Activated T-cell treated with anti-CD3 and anti-CD28 coated beads, Interleukin-2, amount 50 U/mL, for 4 hours (primary cell): ENCODE data around the gene SYNE1. TPM values are rescaled to one million over a fixed set of nuclear protein-coding genes. Genes with fewer than 3 reads are reported as not detected.

Experiments
- ATAC-seq, 2 donors: fragments of 200-7000 bp; cut with Tn5 transposase; one replicate each; pipeline ENCODE4 v1.10.0; 2021
- DNase-seq: peaks from one replicate; pipeline ENCODE4 v3.0.0-alpha.2; 2020
- H3K27me3 Mint-ChIP-seq: one replicate; pipeline ENCODE4 v1.8.0; 2021; ENCODE audit warnings: low read depth, mixed read lengths
- H3K36me3 Mint-ChIP-seq: one replicate; pipeline ENCODE4 v1.8.0; 2022; ENCODE audit warnings: mixed read lengths; ENCODE audit not compliant: insufficient read depth
- H3K4me1 Mint-ChIP-seq: one replicate; pipeline ENCODE4 v1.8.0; 2021; ENCODE audit warnings: low read depth, mixed read lengths
- H3K4me3 Mint-ChIP-seq: one replicate; pipeline ENCODE4 v1.8.0; 2021; ENCODE audit warnings: mild to moderate bottlenecking, moderate library complexity, mixed read lengths
- H3K9me3 Mint-ChIP-seq: one replicate; pipeline ENCODE4 v1.8.0; 2021; ENCODE audit warnings: mixed read lengths
- total RNA-seq, 3 donors: library from RNA; stranded (reverse); gene quantifications; one replicate each; pipeline ENCODE4 v1.2.1, GENCODE V29; 2021

The SYNE1 gene
- total RNA-seq, 3 donors from 2014 or later, result 11.0 to 16.1 (median 11.1) TPM

DNA sequence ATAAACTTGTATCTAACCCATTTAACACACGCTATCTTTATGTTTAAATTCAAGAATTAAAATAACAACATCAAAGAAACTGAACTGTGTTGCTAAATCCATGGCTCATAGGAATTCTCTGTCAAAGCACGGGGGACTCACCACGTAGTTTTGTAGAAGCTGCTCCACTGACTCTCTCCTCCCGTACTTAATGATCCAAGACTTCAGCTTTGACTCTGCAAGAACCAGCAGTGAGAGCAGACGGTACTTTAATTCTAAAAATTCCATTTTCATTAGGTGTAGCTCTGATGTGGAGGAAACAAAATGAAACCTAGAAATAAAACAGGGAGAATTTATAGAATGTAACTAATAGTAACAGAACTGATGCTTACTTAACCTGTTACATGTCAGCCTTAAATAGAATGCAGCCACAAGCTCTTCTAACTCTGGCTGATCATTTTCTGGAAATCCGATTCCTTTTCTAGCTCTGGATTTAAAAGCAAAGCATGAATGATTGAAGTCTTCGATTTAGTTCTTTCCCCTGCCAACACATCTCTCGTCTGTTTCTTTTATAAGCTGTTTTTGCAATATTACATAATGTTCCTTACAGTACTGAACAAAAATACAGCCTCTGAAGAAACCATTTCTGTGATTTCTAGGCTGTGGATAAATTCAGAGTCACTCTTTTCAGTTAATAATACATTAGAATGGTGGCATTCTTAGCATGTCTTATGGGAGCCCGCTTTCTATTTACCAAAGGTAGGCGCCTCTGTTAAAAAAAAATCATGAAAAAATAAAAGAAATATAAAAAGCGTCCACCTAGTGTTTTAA lies 165.5 kb downstream of the SYNE1 start:
- Mint-ChIP-seq H3K9me3 (peaks cover 3% of the 10 kb centered on the region), H3K36me3 (no peaks in the 10 kb centered on the region), H3K4me1 (no peaks in the 10 kb centered on the region), H3K4me3 (no peak overlapping the region), H3K27me3 (no peaks in the 10 kb centered on the region)
- no peak for DNase-seq
- no peak for ATAC-seq

DNA sequence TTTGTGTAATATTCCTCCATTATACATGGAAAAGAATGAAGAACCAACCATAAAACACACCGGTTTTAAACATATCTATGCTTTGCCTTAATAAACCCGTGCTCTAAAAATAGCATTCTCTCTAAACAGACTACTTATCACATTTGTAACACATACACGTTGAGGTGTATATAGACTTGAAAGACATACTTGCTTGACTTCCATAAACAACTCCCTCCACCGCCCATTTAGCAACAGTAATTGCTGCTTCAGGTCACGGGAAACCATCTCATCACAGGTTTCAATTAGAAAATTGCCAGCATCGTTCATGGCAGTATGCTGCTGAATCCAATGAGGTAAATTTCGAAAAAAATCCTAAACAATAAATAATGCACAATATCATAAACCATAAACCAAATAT lies 174.0 kb downstream of the SYNE1 start:
- Mint-ChIP-seq H3K9me3 (no peaks in the 10 kb centered on the region), H3K36me3 (no peaks in the 10 kb centered on the region), H3K27me3 (peaks cover 8% of the 10 kb centered on the region), H3K4me1 (peaks cover 11% of the 10 kb centered on the region), H3K4me3 (no peak overlapping the region)
- DNase-seq (no peak), ATAC-seq (no peak)

DNA sequence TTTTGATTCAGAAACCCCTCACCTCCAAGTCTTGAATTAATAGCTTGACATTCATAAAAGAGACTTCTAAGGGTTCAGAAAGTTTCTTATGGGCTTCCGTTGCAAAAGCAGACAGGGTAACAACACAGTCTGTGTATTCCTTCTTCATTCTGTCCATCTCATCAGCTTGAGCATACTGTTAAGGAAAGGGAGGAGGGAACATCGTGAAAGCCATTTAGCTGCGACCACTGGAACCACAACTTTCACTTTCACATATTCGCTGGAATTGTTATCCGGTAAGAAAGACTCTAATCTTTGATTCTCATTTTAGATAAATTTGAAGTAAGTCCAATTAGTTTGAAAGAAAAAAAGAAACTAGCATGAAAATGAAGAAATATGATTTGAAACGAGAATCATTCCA lies 174.4 kb downstream of the SYNE1 start:
- DNase-seq (no peak), ATAC-seq (no peak)
- Mint-ChIP-seq H3K4me3 (no peak overlapping the region), H3K4me1 (peaks cover 11% of the 10 kb centered on the region), H3K27me3 (peaks cover 8% of the 10 kb centered on the region), H3K9me3 (no peaks in the 10 kb centered on the region), H3K36me3 (no peaks in the 10 kb centered on the region)

GRCh38 chr6:152461556-152461955 lies 175.6 kb downstream of the SYNE1 start:
- H3K36me3 Mint-ChIP-seq, result no peaks in the 10 kb centered on the region
- peaks cover 11% of the 10 kb centered on the region for H3K4me1 Mint-ChIP-seq
- H3K27me3 Mint-ChIP-seq, result peaks cover 11% of the 10 kb centered on the region
- DNase-seq (no peak), ATAC-seq (no peak)
- no peak overlapping the region for H3K4me3 Mint-ChIP-seq
- no peaks in the 10 kb centered on the region for H3K9me3 Mint-ChIP-seq

DNA sequence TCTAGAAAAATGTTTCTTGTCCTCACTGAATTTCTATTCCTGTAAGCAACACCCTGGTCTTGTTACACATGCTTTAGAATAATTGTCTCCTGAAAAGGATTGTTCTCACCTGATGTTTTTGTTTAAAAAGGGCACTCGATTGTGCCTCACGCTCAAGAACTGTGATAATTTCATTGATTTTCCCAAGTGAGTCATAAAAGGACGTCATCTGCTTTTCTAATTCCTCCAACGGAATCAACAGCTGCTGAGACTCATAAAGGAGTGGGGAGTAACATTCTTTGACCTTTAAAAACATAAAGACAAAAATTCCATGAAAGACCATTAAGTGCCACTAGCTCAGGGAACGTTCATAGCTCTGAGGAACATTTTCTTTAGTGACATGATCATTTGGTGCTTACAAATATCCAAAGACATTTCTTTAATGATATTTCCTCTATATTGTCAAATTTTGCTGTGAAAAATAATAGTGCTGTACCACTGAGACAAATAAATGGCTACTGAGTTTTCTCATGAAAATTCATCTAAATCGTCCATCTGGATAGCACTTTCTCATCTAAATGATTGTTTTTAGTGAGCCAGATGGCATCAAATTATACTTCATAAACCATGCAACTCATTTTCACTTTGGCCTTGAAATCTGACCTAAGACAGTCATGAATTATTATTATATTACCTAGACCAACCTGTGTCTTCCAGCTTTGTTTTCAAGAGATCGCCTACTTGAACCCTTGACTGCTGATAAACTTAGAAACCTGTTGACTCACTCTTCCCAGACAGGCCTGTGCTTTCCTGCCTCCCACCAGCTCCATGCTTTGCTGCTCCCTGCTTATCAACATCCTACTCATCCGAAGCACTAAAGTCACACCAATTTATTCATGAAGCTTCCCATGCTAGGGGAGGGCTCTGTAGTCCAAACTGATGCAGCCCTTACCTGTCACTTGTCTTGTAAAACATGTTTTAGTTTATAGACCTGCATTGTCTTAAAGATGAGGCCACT lies 178.2 kb downstream of the SYNE1 start:
- DNase-seq (no peak), ATAC-seq (no peak)
- Mint-ChIP-seq H3K4me3 (no peak overlapping the region), H3K9me3 (no peaks in the 10 kb centered on the region), H3K36me3 (no peaks in the 10 kb centered on the region), H3K27me3 (peaks cover 4% of the 10 kb centered on the region), H3K4me1 (peaks cover 11% of the 10 kb centered on the region)

DNA sequence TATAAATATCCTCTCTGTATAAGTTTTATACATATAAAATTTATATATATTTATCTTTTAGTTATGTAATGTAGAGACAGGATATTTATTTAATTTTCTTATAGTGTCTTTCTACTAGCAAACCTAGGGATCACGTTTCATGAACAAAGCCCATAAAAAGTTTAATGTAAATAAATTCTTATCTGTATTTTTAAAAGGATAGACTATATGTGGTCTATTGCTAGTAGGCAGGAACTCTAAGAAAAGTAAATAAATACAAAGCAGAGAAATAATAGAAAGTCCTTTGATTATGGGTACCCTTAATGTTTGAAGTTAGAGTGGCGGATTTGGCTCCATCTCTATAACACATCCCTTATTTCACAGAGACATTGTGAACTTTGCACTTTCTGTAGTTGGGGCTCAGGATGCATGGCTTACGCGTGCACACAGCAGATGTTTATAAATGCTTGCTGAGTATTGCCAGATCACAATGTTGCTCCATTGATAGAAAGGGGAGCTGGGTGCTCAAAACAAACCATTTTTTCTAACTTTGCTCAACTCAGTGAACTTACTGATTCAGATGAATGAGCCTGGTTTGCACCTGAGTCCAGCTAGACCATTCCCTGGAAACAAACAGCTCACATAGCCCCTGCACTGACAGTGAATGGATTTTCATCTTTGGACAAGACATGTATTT lies 179.1 kb downstream of the SYNE1 start:
- no peak for DNase-seq
- no peaks in the 10 kb centered on the region for H3K9me3 Mint-ChIP-seq
- no peaks in the 10 kb centered on the region for H3K36me3 Mint-ChIP-seq
- H3K4me3 Mint-ChIP-seq, result no peak overlapping the region
- peaks cover 4% of the 10 kb centered on the region for H3K27me3 Mint-ChIP-seq
- no peak for ATAC-seq
- H3K4me1 Mint-ChIP-seq, result peaks cover 8% of the 10 kb centered on the region

- Mint-ChIP-seq H3K4me3 (no peak overlapping the region), H3K36me3 (no peaks in the 10 kb centered on the region), H3K9me3 (no peaks in the 10 kb centered on the region), H3K27me3 (peaks cover 2% of the 10 kb centered on the region), H3K4me1 (no peaks in the 10 kb centered on the region)
- DNase-seq (no peak), ATAC-seq (no peak)
Observed at GRCh38 chr6:152454003-152454402, 183.2 kb downstream of the SYNE1 start.

DNA sequence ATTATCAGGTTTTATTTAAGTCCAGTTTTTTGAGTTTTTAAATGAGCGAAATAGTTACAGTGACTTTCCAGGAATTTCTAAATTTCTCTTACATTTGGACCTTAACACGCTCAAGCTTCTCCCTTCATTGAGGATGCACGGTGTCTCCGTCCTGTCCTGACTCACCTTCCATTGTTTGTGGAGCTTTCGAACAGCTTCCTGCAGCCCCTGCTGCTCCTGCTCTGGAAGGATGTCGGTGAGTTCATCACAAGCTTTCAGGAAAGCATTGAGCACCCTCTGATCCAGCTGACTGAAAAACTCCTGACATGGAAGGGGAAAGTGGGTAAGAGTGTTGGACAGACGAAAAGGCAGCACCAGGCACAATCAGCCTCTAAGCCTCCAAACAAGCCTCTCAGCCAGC lies 183.7 kb downstream of the SYNE1 start:
- DNase-seq, result no peak
- Mint-ChIP-seq H3K27me3 (peaks cover 2% of the 10 kb centered on the region), H3K9me3 (no peaks in the 10 kb centered on the region), H3K4me3 (no peak overlapping the region), H3K4me1 (no peaks in the 10 kb centered on the region), H3K36me3 (no peaks in the 10 kb centered on the region)
- no peak for ATAC-seq

GRCh38 chr6:152452639-152453038 lies 184.5 kb downstream of the SYNE1 start:
- no peak for DNase-seq
- H3K27me3 Mint-ChIP-seq, result peaks cover 2% of the 10 kb centered on the region
- ATAC-seq, result no peak
- H3K4me3 Mint-ChIP-seq, result no peak overlapping the region
- no peaks in the 10 kb centered on the region for H3K4me1 Mint-ChIP-seq
- no peaks in the 10 kb centered on the region for H3K36me3 Mint-ChIP-seq
- H3K9me3 Mint-ChIP-seq, result no peaks in the 10 kb centered on the region

DNA sequence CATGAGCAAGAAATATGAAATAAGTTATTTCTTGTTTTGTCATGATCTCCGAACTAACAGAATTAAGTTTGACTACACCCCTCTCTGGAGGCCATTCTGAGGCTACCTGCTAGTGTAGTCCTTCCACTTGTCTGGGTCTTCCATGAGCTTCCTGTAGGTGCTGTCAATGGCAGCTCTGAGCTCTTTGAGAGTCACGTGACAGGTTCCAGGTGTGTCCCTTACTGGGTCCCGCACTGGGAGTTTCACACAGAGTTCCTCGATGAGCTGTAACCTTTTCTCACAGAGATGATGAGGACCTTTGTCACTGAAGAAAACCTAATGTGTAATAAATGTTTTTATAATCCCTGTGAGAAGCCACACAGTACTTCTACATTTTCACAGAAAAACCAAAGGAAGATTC lies 186.6 kb downstream of the SYNE1 start:
- Mint-ChIP-seq H3K4me1 (no peaks in the 10 kb centered on the region), H3K4me3 (no peak overlapping the region), H3K27me3 (no peaks in the 10 kb centered on the region), H3K9me3 (no peaks in the 10 kb centered on the region), H3K36me3 (no peaks in the 10 kb centered on the region)
- no peak for DNase-seq
- no peak for ATAC-seq

DNA sequence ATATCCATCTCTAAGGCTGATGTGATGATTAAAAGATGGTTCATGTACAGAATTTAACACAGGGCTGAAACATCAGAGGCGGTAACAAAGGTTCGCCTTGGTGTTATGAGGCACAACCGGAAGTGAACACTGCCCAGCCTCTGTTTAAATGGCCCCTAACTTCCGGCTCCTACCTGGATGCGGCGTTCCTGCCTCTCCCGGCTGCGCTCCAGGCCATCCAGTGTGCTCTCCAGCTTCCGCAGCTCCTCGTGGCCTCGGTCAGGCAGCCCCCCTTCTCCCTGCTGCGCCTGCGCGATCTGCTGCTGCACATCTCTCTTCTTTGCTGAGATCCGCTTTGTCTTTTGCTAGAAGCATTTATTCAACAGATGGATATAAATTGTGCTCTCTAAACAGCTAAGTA lies 195.3 kb downstream of the SYNE1 start:
- DNase-seq (no peak), ATAC-seq (no peak)
- no peaks in the 10 kb centered on the region for H3K9me3 Mint-ChIP-seq
- no peak overlapping the region for H3K4me3 Mint-ChIP-seq
- no peaks in the 10 kb centered on the region for H3K36me3 Mint-ChIP-seq
- no peaks in the 10 kb centered on the region for H3K4me1 Mint-ChIP-seq
- H3K27me3 Mint-ChIP-seq, result no peaks in the 10 kb centered on the region

DNA sequence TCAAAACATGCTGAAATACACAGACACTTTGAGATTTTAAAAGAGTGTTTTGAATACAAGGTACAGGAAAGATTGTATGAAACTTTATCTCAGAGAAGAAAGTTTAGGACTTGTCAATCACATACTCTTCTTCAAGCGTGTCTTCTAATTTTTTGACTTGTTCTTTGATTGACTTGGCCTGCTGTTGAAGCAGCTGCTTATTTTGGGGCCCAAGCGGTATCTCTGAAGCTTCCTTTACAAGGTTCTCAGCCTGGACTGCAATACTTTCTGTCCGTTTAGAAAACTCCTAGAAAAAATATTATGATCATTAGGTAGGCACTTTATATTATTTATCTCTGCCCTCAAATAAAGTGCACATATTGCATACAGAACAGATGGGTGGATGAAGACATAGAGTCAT lies 201.3 kb downstream of the SYNE1 start:
- no peak for ATAC-seq
- H3K4me3 Mint-ChIP-seq, result no peak overlapping the region
- H3K9me3 Mint-ChIP-seq, result no peaks in the 10 kb centered on the region

GRCh38 chr6:152432758-152433157 lies 204.4 kb downstream of the SYNE1 start:
- Mint-ChIP-seq H3K27me3 (peaks cover 3% of the 10 kb centered on the region), H3K9me3 (no peaks in the 10 kb centered on the region), H3K36me3 (no peaks in the 10 kb centered on the region), H3K4me3 (no peak overlapping the region), H3K4me1 (no peaks in the 10 kb centered on the region)
- DNase-seq, result no peak
- no peak for ATAC-seq

More for the DNA sequence above, 201.3 kb downstream of the SYNE1 start:
- Mint-ChIP-seq H3K36me3 (no peaks in the 10 kb centered on the region), H3K4me1 (no peaks in the 10 kb centered on the region), H3K27me3 (peaks cover 3% of the 10 kb centered on the region)
- DNase-seq, result no peak

DNA sequence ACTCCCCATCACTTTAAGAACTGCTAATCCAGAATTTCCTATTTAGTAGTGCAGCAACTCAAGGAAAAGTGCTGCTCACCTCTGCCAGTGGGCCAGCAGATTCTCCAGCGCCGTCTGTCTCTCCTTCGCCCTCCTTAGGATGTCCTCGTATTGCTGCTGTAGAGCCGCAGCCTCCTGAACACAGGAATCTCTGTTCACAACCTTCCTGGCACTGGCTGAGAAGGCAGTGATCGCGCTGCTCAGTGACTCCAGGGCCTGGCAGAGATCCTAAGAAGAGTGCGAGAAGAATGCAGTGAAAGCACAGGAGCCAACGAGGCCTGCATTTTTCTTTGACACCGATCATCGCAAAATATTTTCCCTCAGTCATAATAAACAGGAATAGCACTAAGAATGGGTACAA lies 209.0 kb downstream of the SYNE1 start:
- Mint-ChIP-seq H3K9me3 (no peaks in the 10 kb centered on the region), H3K36me3 (no peaks in the 10 kb centered on the region), H3K27me3 (peaks cover 3% of the 10 kb centered on the region)

More for the DNA sequence above, 209.0 kb downstream of the SYNE1 start:
- H3K4me1 Mint-ChIP-seq, result no peaks in the 10 kb centered on the region
- H3K4me3 Mint-ChIP-seq, result no peak overlapping the region
- DNase-seq (no peak), ATAC-seq (no peak)
